Left kidney (tissue), 2 donors: ENCODE measurements around the gene SPECC1. TPM values are rescaled to one million over a fixed set of nuclear protein-coding genes. Genes with fewer than 3 reads are reported as not detected.
"Not testable (repeated sequence)": the region's sequence is repeated elsewhere in the genome, so short reads cannot be mapped to it uniquely, and the experiment has no call there.

Experiments used
- DNase-seq: peaks from one replicate; pipeline ENCODE4 v3.0.0-alpha.2; 2013
- polyA plus RNA-seq: library from polyadenylated mRNA; unstranded; fragments of 120-200 nt; gene quantifications from one replicate; pipeline ENCODE4 v1.2.1, GENCODE V29; 2013; ENCODE audit not compliant: insufficient read length

Gene SPECC1
- polyA plus RNA-seq, 1 donor: 18.4 TPM

DNA sequence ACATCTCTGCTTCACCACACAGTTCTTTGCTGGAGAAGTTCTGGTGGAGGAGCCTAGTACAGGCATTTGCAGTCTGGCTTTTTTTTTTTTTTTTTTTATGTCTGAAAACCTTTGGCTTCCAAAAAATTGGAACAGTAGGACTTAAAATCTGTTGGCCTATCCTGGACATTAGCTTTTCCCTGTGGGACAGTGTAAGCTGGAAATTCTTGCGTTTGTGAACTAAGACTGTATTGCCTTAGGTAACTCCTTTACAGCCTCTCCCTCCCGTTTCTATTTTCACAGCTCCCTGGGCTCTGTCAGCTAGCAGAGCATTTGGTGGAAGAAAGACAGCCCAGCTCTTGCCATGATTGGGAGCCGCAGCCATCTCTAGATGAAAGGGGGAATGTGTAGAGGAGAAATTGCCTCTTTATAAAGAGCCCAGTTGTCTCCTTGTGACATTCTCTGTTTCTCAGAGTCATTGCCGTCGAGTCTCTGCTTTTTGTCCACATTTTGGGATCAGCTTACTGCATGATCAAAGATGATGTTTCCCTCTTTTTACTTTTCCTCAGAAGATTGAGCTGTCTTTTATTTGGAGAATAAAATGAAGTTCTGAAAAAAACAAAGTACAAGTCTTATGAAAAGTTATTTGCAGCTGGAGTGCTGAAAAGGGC, 227.5 kb downstream of the SPECC1 start:
- no peak for DNase-seq

GRCh38 chr17:20239776-20240175, 230.6 kb downstream of the SPECC1 start:
- not testable (repeated sequence) for DNase-seq

DNA sequence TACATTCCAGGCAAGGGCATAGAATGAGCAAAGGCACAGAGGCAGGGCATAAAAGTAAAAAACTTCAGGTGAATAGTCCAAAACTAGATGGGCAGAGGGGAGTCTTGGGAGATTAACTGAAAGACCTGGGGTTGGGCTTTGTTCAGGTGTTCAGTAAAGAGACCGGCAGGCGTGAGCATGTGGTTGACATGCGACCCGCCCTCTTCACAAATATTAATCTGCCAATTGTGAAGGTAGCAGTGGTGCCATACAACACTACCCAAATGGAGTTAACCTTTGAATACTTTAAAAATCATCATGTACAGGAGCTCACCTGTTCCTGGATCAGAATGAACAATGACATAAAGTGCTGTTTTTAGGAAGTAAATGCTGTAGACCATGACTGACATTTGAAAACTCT, 232.7 kb downstream of the SPECC1 start:
- no peak for DNase-seq

- no peak for DNase-seq
These were observed 233.1 kb downstream of the SPECC1 start for GRCh38 chr17:20242271-20242670.

DNA sequence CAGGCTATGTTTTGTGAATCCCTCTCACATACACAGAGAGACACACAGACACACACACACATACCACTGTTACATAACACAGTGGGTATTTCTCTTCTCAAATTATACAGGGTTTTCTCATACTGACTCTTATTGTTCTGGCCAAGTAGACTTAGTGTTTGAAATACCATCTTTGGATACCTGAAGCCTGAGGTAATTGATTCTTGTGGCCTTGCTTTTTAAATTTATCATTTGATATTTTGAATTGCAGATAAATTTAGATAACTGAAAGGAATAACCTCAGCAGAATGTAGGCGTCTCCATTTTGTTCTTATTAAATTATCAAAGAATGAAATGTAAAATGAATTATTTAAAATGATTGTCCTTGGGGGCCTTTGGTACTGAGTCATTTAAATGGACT, 234.4 kb downstream of the SPECC1 start:
- no peak for DNase-seq

DNA sequence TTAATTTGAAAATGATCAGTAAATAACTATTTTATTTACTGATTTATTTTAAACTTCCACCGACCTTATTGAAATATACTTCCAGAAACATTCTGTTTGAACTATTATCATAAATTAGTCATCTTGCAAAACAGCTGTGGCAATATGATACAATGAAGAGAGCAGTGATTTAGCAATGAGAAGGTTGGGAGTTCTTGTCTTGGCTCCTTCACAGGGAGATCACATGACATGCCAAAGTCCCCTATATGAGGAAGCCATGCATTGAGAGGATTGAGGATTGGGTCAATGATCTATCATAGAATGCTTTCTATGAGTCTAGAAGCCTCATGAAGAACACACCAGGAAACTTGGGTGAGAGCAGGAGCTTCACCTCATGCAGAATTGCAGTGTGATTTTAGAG, 235.5 kb downstream of the SPECC1 start:
- no peak for DNase-seq

DNA sequence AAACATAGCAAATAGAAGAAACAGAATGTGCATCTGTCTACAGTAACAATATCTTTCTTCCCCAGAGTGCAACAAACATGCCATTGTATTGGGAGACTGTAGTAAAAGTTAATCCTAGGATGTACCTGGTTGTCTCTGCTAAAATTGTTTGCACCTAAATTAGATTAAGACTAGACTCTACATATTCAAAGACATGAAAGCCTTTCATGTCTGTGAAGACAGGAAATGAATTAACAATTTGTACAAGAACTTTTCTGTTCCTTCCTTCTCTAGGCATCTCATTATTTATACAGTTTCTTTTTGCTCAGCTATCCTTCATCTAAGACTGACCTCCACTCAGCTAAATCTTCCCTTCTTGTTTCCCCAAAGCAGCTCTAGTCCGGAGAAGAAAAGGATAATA, 237.5 kb downstream of the SPECC1 start:
- no peak for DNase-seq

- no peak for DNase-seq
These were observed 244.2 kb downstream of the SPECC1 start for GRCh38 chr17:20253323-20253722.

- DNase-seq: no peak
These were observed 245.4 kb downstream of the SPECC1 start for GRCh38 chr17:20254541-20254940.

- no peak for DNase-seq
These were observed 247.0 kb downstream of the SPECC1 start for GRCh38 chr17:20256144-20256543.

- DNase-seq: no peak
These were observed 247.8 kb downstream of the SPECC1 start for GRCh38 chr17:20257008-20257407.

GRCh38 chr17:20257798-20258197, 248.6 kb downstream of the SPECC1 start:
- DNase-seq: no peak

GRCh38 chr17:20259668-20260067, 250.5 kb downstream of the SPECC1 start:
- DNase-seq: no peak

DNA sequence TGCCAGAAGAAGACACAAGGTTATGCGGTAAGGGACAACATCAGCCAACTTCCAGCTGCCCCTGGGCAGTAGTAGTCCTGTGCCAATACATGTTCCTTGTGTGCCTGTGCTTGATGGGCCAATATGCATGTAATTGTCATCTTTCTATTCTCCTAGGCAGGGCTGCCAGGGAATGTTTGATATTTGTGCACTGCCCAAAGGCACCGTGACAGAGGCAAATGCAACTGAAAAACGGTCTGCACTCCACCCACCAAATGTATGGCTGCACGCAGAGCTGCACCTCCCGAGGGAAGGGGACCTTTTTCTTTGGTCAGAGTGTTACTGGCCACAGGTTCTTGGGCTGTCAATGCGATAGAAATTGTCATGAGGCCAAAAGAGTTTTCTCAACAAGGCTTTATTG, 251.1 kb downstream of the SPECC1 start:
- DNase-seq: no peak

DNA sequence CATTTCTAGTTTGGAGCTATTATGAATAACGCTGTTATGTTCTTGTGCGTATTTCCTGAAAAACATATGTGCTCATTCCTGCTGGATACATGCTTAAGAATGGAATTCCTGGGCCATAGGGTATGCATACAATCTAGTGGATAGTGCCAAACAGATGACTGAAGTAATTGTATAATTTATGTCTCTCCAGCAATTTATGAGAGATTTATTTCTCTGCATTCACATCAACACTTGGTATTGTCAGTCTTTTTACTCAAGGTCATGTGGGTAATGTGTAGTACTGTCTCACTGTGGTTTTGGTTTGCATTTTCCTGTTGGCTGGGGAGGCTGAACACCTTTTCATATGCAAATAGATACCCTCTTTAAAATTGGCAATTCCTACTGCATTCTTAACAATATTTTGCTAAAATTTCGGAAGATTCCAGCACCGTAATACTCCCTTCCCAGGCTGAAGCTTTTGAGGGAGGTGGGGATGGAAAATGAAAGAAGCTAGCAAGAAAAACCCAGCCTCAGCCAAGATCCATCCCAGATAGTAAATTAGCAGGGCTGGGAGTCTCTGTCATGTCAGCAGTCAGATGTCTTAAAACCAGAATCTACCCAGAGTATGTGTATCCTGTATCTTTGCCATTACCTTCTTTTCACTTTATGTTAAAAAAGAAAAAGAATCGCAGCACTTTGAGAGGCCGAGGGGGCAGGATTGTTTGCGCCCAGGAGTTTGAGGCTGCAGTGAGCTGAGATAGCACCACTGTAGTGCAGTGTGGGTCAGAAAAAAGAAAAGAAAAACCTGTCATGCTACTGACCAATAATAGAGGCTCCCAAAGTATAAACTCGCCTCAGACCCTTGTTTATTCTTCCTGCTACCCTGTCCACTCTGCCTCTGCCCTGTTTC, 253.3 kb downstream of the SPECC1 start:
- DNase-seq: no peak

DNA sequence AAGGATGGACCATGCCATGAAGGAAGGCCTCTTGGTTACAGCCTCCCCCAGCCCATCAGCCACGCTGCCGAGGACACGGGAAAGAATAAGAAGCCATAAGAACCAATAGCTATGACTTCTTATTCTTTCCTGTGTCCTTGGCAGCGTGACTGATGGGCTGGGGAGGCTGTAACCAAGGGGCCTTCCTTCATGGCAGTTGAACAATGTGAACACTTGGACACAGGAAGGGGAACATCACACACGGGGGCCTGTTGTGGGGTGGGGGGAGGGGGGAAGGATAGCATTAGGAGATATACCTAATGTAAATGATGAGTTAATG, 253.9 kb downstream of the SPECC1 start:
- not testable (repeated sequence) for DNase-seq

DNA sequence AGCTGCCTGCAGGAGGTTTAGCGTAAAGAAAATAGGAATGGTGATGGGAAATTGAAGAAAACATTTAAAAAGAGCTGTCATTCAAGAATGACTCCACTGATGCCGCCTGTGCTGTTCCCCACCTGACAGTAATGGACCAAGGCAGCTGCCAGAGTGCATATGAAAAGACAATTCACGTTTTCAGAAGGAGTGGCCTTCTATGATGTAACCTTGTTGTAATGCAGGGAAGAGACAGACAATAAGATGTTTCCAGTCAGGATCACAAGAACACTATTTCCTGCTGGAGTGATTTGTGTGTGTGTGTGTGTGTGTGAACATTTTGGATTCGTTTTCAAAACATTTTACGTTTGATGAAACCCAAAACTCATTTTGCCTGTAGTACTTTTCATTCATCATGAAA, 254.4 kb downstream of the SPECC1 start:
- no peak for DNase-seq

DNA sequence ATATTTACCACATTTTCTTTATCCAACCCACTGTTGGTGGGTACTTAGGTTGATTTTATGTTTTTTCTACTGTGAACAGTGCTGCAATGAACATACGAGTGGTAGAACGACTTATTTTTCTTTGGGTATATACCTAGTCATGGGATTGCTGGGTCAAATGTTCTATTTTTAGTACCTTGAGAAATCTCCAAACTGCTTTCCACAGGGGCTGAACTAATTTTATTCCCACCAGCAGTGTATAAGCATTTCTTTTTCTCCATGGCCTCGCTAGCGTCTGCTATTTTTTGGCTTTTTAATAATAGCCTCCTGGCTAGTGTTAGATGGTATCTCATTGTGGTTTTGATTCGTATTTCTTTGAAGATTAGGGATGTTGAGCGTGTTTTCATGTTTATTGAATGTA, 255.8 kb downstream of the SPECC1 start:
- DNase-seq: no peak

DNA sequence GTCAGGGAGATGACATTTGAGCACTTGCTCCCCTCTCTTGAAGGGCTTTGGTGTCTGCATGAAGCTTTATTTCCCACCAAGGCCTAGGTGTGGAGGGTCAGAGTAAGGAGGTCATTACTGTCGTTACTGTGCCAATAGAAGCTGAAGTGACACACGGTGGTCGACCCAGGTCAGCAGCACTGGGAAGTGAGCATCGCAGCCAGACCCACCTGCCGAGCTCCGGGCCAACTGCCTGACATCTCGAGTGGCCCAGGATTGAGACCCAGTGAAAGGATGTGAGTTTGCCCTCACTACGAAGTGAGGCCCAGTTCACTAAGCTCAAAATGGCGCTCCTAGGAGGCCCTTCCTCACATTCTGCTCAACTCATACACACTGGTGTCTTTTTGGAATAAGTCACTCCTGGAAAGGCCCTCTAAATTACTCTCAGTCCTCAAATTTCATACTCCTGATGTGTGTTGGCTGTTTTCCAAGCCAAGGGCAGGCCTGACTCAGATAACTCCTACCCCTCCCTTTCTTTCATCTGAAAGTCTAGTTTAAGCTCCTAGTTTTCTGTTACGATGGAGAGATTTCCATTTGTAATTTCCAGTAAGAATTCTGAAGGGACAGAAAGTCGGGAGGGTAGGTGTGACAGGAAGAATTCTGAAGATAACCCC, 257.8 kb downstream of the SPECC1 start:
- no peak for DNase-seq

DNA sequence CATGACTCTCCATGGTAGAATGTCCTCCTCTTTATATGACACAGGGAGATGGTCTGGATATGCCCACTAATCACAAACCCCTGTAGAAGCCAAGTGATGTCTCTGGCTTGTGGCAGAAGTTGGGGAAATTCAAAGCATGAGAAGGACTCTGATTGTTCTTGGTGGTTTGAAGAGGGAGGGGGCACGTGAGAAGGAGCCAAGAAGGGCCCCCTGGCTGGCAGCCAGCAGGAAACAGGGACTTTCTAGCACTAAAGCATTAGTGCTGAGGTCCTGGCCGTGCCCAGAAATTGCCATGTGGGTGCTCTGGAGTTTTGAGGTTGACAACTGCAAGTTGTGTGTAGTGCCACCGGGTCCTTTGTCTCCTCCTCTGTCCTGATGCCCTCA, 258.3 kb downstream of the SPECC1 start:
- no peak for DNase-seq

DNA sequence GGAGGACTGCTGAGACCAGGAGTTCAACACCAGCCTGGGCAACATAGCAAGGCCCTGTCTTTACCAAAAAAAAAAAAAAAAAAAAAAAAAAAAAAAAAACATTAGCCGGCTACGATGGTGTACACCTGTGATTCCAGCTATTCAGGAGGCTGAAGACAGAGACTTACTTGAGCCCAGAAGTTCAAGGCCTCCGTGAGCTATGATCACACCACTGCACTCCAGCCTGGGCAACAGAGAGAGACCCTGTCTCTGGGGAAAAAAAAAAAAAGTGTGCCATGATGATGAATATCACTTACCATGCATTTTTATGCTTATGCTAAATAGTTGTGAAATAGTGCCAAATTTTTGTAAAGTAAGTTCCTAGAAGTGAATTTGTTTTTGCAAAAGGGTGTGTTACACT, 261.2 kb downstream of the SPECC1 start:
- DNase-seq: no peak

DNA sequence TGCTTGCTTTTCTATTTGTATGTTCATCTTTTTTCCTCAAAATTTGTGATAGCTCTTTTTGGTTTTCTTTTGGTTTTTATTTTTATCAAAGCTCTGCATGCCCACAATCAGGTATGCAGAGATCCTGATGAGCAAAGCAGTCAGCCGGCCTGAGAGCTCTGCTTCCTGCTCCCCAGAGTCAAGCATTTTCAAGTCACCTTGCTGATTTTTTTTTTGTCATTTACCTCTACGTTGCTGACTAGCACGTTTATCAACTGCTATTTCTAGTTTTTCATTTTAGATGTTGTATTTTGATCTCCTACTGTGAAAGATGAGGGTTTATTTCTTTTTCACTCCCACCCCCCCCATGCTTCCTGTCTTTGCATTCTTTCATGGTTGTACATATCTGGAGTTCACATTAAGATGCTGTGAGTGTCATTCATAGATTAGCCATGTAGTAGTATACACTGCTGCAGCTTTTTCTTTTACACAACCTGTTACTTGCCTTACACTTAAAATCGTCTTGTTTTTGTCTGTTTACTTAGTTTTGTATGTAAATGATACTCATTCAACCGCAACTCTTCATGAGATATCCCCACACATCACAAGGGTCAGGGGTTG, 262.0 kb downstream of the SPECC1 start:
- DNase-seq: no peak
